ACHN (cell line): ENCODE measurements around the gene AIM2.
"Not testable (repeated sequence)": the region's sequence is repeated elsewhere in the genome, so short reads cannot be mapped to it uniquely, and the experiment has no call there.

ENCODE experiments used
- DNase-seq: peaks from one replicate; pipeline ENCODE4 v3.0.0-alpha.2; 2015
- in situ Hi-C: cut with HindIII; loops from 2 replicates; pipeline ENCODE4 v1.10.0; 2017; ENCODE audit warnings: low sequenced_read_pairs, low pct_ligation_motif_present, low pct_unique_long_range_greater_than_20kb

Gene AIM2

GRCh38 chr1:159030877-159031447 lies 45.6 kb downstream of the AIM2 start:
- DNase-seq, result no peak
- in situ Hi-C loops, result no loop called here

- no peak for DNase-seq
- in situ Hi-C loops, result no loop called here
These were observed 46.3 kb downstream of the AIM2 start for GRCh38 chr1:159030311-159030710.

GRCh38 chr1:159026841-159027240 lies 49.7 kb downstream of the AIM2 start:
- in situ Hi-C loops, DNase-seq: not testable (repeated sequence)

GRCh38 chr1:159025043-159025442 lies 51.5 kb downstream of the AIM2 start:
- in situ Hi-C loops, result no loop called here

GRCh38 chr1:159023723-159024122 lies 52.8 kb downstream of the AIM2 start:
- DNase-seq, result no peak
- in situ Hi-C loops, result no loop called here

More at GRCh38 chr1:159025043-159025442, 51.5 kb downstream of the AIM2 start:
- no peak for DNase-seq

GRCh38 chr1:159015440-159015909 lies 61.1 kb downstream of the AIM2 start:
- DNase-seq, result peak; percentile 91

GRCh38 chr1:159014851-159015250 lies 61.7 kb downstream of the AIM2 start:
- no peak for DNase-seq
- in situ Hi-C loops, result no loop called here

More at GRCh38 chr1:159015440-159015909, 61.1 kb downstream of the AIM2 start:
- in situ Hi-C loops, result no loop called here

- no peak for DNase-seq
- in situ Hi-C loops, result no loop called here
These were observed 62.5 kb downstream of the AIM2 start for GRCh38 chr1:159014003-159014571.

GRCh38 chr1:159012495-159012894 lies 64.1 kb downstream of the AIM2 start:
- DNase-seq, result peak; percentile 15
- in situ Hi-C loops, result no loop called here
